PFSK-1 (cell line): ENCODE measurements around the gene SCAMP3.

Experiments
- FOXP2 ChIP-seq: optimal IDR thresholded peaks from 2 replicates; pipeline ENCODE3; 2011; ENCODE audit warnings: borderline replicate concordance, control low read depth, inconsistent platforms; ENCODE audit not compliant: insufficient read depth; ENCODE audit errors: extremely low read length, extremely low read depth
- POLR2AphosphoS5 ChIP-seq: IDR thresholded peaks from 2 replicates; pipeline ENCODE4 v1.6.1; 2012; ENCODE audit warnings: low read depth, mild to moderate bottlenecking, control low read depth, low read length, moderate library complexity
- SIN3A ChIP-seq: IDR thresholded peaks from 2 replicates; pipeline ENCODE4 v1.6.1; 2012; ENCODE audit warnings: mild to moderate bottlenecking, low read length, moderate library complexity, borderline replicate concordance; ENCODE audit not compliant: insufficient read depth
- TAF1 ChIP-seq: IDR thresholded peaks from 2 replicates; pipeline ENCODE4 v1.6.1; 2012; ENCODE audit warnings: low read length, control low read depth, borderline replicate concordance; ENCODE audit not compliant: insufficient read depth
- TF ChIP-seq, protein P1 (sequence below), 2 experiments: IDR thresholded peaks; 2 replicates each; pipeline versions ENCODE4 v1.6.1 to v1.8.0; 2011 to 2012; ENCODE audit warnings: low read depth in 2 of 2, low read length in 2 of 2, control low read depth in 1 of 2, inconsistent platforms in 1 of 2, mild to moderate bottlenecking in 1 of 2, moderate library complexity in 1 of 2; ENCODE audit not compliant: insufficient read depth in 1 of 2

The SCAMP3 gene

DNA sequence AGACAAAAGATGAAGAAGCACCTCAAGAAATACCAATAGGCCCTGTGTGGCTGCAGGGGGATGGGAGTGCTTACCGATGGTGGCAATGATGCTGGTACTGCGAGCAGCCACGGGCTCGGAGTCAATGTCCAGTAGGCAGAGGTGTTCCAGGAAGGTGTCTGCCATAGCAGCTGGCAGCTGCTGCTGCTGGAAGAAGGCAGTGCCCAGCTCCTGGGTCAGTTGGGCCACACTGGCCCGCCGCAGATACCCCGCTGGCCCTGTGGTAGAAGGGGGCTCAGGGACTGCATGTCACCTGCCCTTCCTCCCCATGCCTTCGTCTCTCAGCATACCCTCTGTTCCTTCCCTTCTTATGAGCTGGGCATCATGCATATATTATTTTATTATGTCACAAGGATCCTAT lies 37.9 kb upstream of the SCAMP3 start:
- TF ChIP-seq TAF1: no peak

DNA sequence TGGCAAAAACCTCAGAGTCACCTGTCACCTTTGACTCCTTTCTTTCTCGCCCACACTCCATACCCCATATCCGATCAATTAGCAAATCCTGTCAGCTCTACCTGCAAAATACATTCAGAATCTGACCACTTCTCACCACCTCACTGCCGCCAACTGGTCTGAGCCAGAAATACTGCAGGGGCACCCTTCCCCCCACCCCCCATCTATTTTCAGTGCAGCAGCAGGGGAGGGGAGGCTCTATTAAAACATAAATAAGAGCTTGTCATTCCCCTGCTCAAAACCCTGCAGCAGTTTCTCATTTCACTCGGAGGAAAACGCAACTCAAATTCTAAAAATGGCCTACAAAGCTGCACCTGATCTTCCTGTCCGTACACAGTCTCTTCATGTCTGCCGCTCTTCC lies 35.2 kb upstream of the SCAMP3 start:
- TF ChIP-seq POLR2AphosphoS5: no peak
- TF ChIP-seq, protein P1, sequence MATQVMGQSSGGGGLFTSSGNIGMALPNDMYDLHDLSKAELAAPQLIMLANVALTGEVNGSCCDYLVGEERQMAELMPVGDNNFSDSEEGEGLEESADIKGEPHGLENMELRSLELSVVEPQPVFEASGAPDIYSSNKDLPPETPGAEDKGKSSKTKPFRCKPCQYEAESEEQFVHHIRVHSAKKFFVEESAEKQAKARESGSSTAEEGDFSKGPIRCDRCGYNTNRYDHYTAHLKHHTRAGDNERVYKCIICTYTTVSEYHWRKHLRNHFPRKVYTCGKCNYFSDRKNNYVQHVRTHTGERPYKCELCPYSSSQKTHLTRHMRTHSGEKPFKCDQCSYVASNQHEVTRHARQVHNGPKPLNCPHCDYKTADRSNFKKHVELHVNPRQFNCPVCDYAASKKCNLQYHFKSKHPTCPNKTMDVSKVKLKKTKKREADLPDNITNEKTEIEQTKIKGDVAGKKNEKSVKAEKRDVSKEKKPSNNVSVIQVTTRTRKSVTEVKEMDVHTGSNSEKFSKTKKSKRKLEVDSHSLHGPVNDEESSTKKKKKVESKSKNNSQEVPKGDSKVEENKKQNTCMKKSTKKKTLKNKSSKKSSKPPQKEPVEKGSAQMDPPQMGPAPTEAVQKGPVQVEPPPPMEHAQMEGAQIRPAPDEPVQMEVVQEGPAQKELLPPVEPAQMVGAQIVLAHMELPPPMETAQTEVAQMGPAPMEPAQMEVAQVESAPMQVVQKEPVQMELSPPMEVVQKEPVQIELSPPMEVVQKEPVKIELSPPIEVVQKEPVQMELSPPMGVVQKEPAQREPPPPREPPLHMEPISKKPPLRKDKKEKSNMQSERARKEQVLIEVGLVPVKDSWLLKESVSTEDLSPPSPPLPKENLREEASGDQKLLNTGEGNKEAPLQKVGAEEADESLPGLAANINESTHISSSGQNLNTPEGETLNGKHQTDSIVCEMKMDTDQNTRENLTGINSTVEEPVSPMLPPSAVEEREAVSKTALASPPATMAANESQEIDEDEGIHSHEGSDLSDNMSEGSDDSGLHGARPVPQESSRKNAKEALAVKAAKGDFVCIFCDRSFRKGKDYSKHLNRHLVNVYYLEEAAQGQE (IDR thresholded peaks at IDR 0.05; ENCODE audit: insufficient read depth in 1 of 2, low read depth in 2 of 2, low read length in 2 of 2): no peak
- no peak for TF ChIP-seq TAF1
- no peak for TF ChIP-seq FOXP2
- TF ChIP-seq SIN3A: no peak

GRCh38 chr1:155296661-155297060 lies 34.5 kb upstream of the SCAMP3 start:
- no peak for TF ChIP-seq FOXP2

DNA sequence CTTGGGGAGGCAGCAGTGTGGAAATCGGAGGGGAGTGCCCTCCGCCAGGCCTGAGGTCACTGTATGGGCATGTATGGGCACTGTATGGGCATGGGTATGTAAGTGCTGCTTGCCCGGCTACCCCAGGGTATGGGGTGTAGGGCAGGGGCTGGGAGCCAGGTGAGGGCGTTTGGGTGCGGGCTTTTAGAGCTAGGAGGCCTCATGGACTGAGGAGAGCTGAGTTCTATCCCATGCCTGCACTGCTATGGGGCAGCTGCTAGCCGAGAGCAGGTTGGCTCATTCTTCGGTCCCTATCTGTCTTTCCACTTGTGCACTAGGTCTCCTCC lies 33.7 kb upstream of the SCAMP3 start:
- TF ChIP-seq POLR2AphosphoS5 (no peak), SIN3A (no peak), FOXP2 (no peak), TAF1 (no peak)
- TF ChIP-seq, protein P1 (IDR thresholded peaks at IDR 0.05; ENCODE audit: insufficient read depth in 1 of 2, low read depth in 2 of 2, low read length in 2 of 2): no peak

DNA sequence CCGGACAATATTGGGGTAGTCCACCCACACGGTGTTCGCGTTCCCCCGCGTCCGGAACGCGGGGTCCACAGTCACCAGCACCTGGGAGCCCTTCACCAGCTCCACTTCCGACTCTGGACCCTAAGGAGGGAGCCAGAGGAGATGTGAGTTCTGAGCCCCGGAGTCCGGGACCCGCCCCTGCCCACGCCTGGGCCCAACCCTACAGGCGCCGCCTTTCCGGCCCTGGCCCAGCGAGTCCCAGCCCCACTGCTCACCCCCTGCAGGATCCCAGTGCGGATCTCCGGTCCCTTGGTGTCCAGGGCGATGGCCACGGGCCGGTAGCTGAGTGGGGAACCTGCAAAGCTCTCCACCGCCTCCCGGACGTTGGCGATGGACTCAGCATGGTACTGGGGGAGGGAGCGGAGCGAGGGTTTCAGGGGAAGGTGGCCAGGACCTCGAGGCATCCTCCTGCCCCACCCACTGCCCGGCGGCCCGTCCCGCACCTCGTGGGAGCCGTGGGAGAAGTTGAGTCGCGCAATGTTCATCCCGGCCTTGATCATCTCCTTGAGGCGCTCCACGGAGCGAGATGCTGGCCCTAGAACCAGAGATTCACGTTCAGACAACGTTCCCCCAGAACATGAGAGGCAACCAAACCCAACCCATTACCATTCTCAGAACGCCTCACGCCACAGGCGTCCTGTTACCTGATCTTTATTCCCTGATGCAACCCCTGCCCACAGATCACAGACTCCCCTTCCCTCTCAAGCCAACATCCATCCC lies 33.2 kb upstream of the SCAMP3 start:
- TF ChIP-seq, protein P1 (IDR thresholded peaks at IDR 0.05; ENCODE audit: insufficient read depth in 1 of 2, low read depth in 2 of 2, low read length in 2 of 2): no peak
- TF ChIP-seq FOXP2: no peak
- TF ChIP-seq SIN3A: no peak
- TF ChIP-seq TAF1: no peak
- TF ChIP-seq POLR2AphosphoS5: no peak

GRCh38 chr1:155294520-155295182 lies 32.5 kb upstream of the SCAMP3 start:
- TF ChIP-seq, protein P1 (IDR thresholded peaks at IDR 0.05; ENCODE audit: insufficient read depth in 1 of 2, low read depth in 2 of 2, low read length in 2 of 2): no peak
- TF ChIP-seq FOXP2: no peak
- TF ChIP-seq TAF1: no peak
- TF ChIP-seq SIN3A: no peak
- no peak for TF ChIP-seq POLR2AphosphoS5
